Measurements from ENCODE around the gene ENOX2.

Gene ENOX2

GRCh38 chrX:130770615-130771014, 132.4 kb downstream of the ENOX2 start:
- no peaks in the 10 kb centered on the region for H3K27me3 ChIP-seq
- peaks cover 5% of the 10 kb centered on the region; the same call in 1 of the 2 replicates for H3K4me1 ChIP-seq
- H3K4me3 ChIP-seq (ENCODE audit: low read depth, low read length), result no peak overlapping the region
- H3K9me3 ChIP-seq, result no peaks in the 10 kb centered on the region
- H3K36me3 ChIP-seq, result no peaks in the 10 kb centered on the region
- TF ChIP-seq, protein P1, sequence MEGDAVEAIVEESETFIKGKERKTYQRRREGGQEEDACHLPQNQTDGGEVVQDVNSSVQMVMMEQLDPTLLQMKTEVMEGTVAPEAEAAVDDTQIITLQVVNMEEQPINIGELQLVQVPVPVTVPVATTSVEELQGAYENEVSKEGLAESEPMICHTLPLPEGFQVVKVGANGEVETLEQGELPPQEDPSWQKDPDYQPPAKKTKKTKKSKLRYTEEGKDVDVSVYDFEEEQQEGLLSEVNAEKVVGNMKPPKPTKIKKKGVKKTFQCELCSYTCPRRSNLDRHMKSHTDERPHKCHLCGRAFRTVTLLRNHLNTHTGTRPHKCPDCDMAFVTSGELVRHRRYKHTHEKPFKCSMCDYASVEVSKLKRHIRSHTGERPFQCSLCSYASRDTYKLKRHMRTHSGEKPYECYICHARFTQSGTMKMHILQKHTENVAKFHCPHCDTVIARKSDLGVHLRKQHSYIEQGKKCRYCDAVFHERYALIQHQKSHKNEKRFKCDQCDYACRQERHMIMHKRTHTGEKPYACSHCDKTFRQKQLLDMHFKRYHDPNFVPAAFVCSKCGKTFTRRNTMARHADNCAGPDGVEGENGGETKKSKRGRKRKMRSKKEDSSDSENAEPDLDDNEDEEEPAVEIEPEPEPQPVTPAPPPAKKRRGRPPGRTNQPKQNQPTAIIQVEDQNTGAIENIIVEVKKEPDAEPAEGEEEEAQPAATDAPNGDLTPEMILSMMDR (IDR thresholded peaks at IDR 0.05; ENCODE audit: low read depth, low read length), result no peak
- no peak for DNase-seq

- peaks cover 5% of the 10 kb centered on the region; the same call in 1 of the 2 replicates for H3K4me1 ChIP-seq
- no peak overlapping the region for H3K4me3 ChIP-seq (ENCODE audit: low read depth, low read length)
- no peaks in the 10 kb centered on the region for H3K36me3 ChIP-seq
- TF ChIP-seq, protein P1 (IDR thresholded peaks at IDR 0.05; ENCODE audit: low read depth, low read length), result no peak
- H3K27me3 ChIP-seq, result no peaks in the 10 kb centered on the region
- DNase-seq, result no peak
- no peaks in the 10 kb centered on the region for H3K9me3 ChIP-seq
Measured at GRCh38 chrX:130769835-130770234, 133.2 kb downstream of the ENOX2 start.

GRCh38 chrX:130758072-130758471, 144.9 kb downstream of the ENOX2 start:
- H3K36me3 ChIP-seq, result no peaks in the 10 kb centered on the region
- no peaks in the 10 kb centered on the region for H3K27me3 ChIP-seq
- no peaks in the 10 kb centered on the region for H3K4me1 ChIP-seq
- TF ChIP-seq, protein P1 (IDR thresholded peaks at IDR 0.05; ENCODE audit: low read depth, low read length), result no peak
- H3K9me3 ChIP-seq, result no peaks in the 10 kb centered on the region; the same call in 1 of the 2 replicates
- no peak overlapping the region for H3K4me3 ChIP-seq (ENCODE audit: low read depth, low read length)
- DNase-seq, result no peak

DNA sequence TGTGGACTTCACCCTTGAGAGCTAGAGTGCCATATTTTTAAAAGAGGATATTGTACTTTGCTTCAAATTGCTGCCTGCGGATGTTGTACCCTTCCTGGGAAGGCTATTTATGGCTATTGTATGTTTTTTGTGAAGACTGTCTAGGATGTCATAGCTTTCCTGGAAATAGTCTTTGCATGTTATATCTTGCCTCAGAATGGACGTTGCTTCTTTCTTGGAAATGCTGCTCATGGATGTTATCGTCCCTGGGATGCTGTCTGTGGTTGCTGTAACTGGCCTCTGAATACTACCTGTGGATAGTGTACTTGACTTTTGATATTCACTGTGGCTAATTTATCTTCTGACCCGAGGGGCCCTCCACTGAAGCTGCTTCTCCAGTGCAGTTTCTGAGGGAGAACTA, 146.8 kb downstream of the ENOX2 start:
- H3K9me3 ChIP-seq, result no peaks in the 10 kb centered on the region; the same call in 1 of the 2 replicates
- no peaks in the 10 kb centered on the region for H3K27me3 ChIP-seq
- no peak overlapping the region for H3K4me3 ChIP-seq (ENCODE audit: low read depth, low read length)
- TF ChIP-seq, protein P1 (IDR thresholded peaks at IDR 0.05; ENCODE audit: low read depth, low read length), result no peak
- no peaks in the 10 kb centered on the region for H3K4me1 ChIP-seq
- DNase-seq, result no peak
- H3K36me3 ChIP-seq, result no peaks in the 10 kb centered on the region

- Histone ChIP-seq H3K9me3 (no peaks in the 10 kb centered on the region; the same call in 1 of the 2 replicates), H3K4me3 (ENCODE audit: low read depth, low read length) (no peak overlapping the region), H3K4me1 (no peaks in the 10 kb centered on the region), H3K36me3 (no peaks in the 10 kb centered on the region), H3K27me3 (no peaks in the 10 kb centered on the region)
- no peak for DNase-seq
- TF ChIP-seq, protein P1 (IDR thresholded peaks at IDR 0.05; ENCODE audit: low read depth, low read length), result no peak
Measured at GRCh38 chrX:130754353-130754752, 148.7 kb downstream of the ENOX2 start.

GRCh38 chrX:130746709-130747342, 156.2 kb downstream of the ENOX2 start:
- Histone ChIP-seq H3K9me3 (no peaks in the 10 kb centered on the region), H3K27me3 (no peaks in the 10 kb centered on the region)
- no peak for DNase-seq

More at GRCh38 chrX:130746709-130747342, 156.2 kb downstream of the ENOX2 start:
- TF ChIP-seq, protein P1 (IDR thresholded peaks at IDR 0.05; ENCODE audit: low read depth, low read length), result no peak
- no peaks in the 10 kb centered on the region for H3K36me3 ChIP-seq
- H3K4me3 ChIP-seq (ENCODE audit: low read depth, low read length), result no peak overlapping the region
- H3K4me1 ChIP-seq, result no peaks in the 10 kb centered on the region

Measured in BE2C (cell line).